ENCODE data around the gene ZNF225. TPM values are rescaled to one million over a fixed set of nuclear protein-coding genes. Genes with fewer than 3 reads are reported as not detected.

Gene ZNF225
- total and polyA plus RNA-seq, 4 donors, result 1.4 to 9.8 (median 2.5) TPM

GRCh38 chr19:44141191-44142058 is 28.2 kb downstream of the ZNF225 start, which contains the start of gene ZNF234:
Gene ZNF234 (plus strand): TSS chr19:44141554. CDS start chr19:44144633, 3,079 bp downstream.
- 1% methylated on average over 52 of the region's 52 CpGs for WGBS, 2 donors
- H3K9ac ChIP-seq (ENCODE audit: insufficient read depth in 1 of 2, low read length in 2 of 2), result peak within 1 kb of the TSS; percentile 70 to 95
- H3K27ac ChIP-seq (ENCODE audit: low read depth in 1 of 2, low read length in 1 of 2), result peak within 1 kb of the TSS; percentile 68 to 96

GRCh38 chr19:44142059-44142433 is 28.8 kb downstream of the ZNF225 start:
- peak in 2 of 3 donors; percentile 30 to 43 for DNase-seq
- Histone ChIP-seq H3K9me3 (ENCODE audit: control insufficient read depth in 4 of 4, insufficient read depth in 3 of 4, low read length in 3 of 4) (no peaks in the 10 kb centered on the region), H3K4me3 (peak overlapping the region; percentile 78), H3K27me3 (ENCODE audit: control insufficient read depth in 3 of 3, insufficient read depth in 3 of 3, low read length in 2 of 3) (no peaks in the 10 kb centered on the region), H3K9ac (ENCODE audit: insufficient read depth in 1 of 2, low read length in 2 of 2) (peak overlapping the region; percentile 70 to 81), H3K4me1 (ENCODE audit: control insufficient read depth in 5 of 5, insufficient read depth in 5 of 5, low read length in 5 of 5) (peaks cover 0 to 14% (median 3%) of the 10 kb centered on the region in 5 donors), H3K36me3 (ENCODE audit: control insufficient read depth in 4 of 4, insufficient read depth in 4 of 4, low read length in 4 of 4) (peaks cover 0 to 9% (median 7%) of the 10 kb centered on the region in 4 donors), H3K27ac (ENCODE audit: low read depth in 1 of 2, low read length in 1 of 2) (peak overlapping the region in 1 of 2 donors; percentile 24)
- 7 to 10% methylated on average over 13 of the region's 13 CpGs for WGBS, 2 donors
- TF ChIP-seq CTCF (IDR thresholded peaks at IDR 0.05; ENCODE audit: control extremely low read depth, extremely low read depth), result no peak
- ATAC-seq (ENCODE audit: insufficient read depth, low FRiP score), result no peak

More at GRCh38 chr19:44141191-44142058, 28.2 kb downstream of the ZNF225 start, which contains the start of gene ZNF234:
- H3K4me3 ChIP-seq, result peak within 1 kb of the TSS; percentile 78
- no peaks in the 10 kb centered on the region for H3K27me3 ChIP-seq (ENCODE audit: control insufficient read depth in 3 of 3, insufficient read depth in 3 of 3, low read length in 2 of 3)
- H3K36me3 ChIP-seq (ENCODE audit: control insufficient read depth in 4 of 4, insufficient read depth in 4 of 4, low read length in 4 of 4), result peaks cover 0 to 9% (median 7%) of the 10 kb centered on the region in 4 donors
- H3K4me1 ChIP-seq (ENCODE audit: control insufficient read depth in 5 of 5, insufficient read depth in 5 of 5, low read length in 5 of 5), result peaks cover 0 to 14% (median 3%) of the 10 kb centered on the region in 5 donors
- ATAC-seq (ENCODE audit: insufficient read depth, low FRiP score) (peak; percentile 90), DNase-seq (peak; percentile 93 to 96 (median 96))
- TF ChIP-seq CTCF (IDR thresholded peaks at IDR 0.05; ENCODE audit: control extremely low read depth, extremely low read depth), result no peak
- H3K9me3 ChIP-seq (ENCODE audit: control insufficient read depth in 4 of 4, insufficient read depth in 3 of 4, low read length in 3 of 4), result no peaks in the 10 kb centered on the region

- ATAC-seq (ENCODE audit: insufficient read depth, low FRiP score), result no peak
- no peak overlapping the region for H3K27ac ChIP-seq (ENCODE audit: low read depth in 1 of 2, low read length in 1 of 2)
- WGBS, 2 donors, result 97 to 98% methylated on average over 4 of the region's 4 CpGs
Observed at GRCh38 chr19:44149776-44150175, 36.6 kb downstream of the ZNF225 start.

More at GRCh38 chr19:44149776-44150175, 36.6 kb downstream of the ZNF225 start:
- Histone ChIP-seq H3K4me3 (no peak overlapping the region), H3K4me1 (ENCODE audit: control insufficient read depth in 5 of 5, insufficient read depth in 5 of 5, low read length in 5 of 5) (no peaks in the 10 kb centered on the region), H3K36me3 (ENCODE audit: control insufficient read depth in 4 of 4, insufficient read depth in 4 of 4, low read length in 4 of 4) (peaks cover 37 to 62% (median 50%) of the 10 kb centered on the region in 4 donors), H3K9me3 (ENCODE audit: control insufficient read depth in 4 of 4, insufficient read depth in 3 of 4, low read length in 3 of 4) (peaks cover 0 to 34% (median 10%) of the 10 kb centered on the region in 4 donors), H3K9ac (ENCODE audit: insufficient read depth in 1 of 2, low read length in 2 of 2) (no peak overlapping the region), H3K27me3 (ENCODE audit: control insufficient read depth in 3 of 3, insufficient read depth in 3 of 3, low read length in 2 of 3) (no peaks in the 10 kb centered on the region)
- no peak for TF ChIP-seq CTCF (IDR thresholded peaks at IDR 0.05; ENCODE audit: control extremely low read depth, extremely low read depth)
- no peak for DNase-seq
